CD4-positive, alpha-beta T cell treated with Interleukin-17A for 1 hour (primary cell): Measurements from ENCODE around the gene GFOD2.
A peak's percentile ranks its signal among the peaks of the same experiment; 100 is the strongest.
"Not testable (repeated sequence)": the region's sequence is repeated elsewhere in the genome, so short reads cannot be mapped to it uniquely, and the experiment has no call there.

Experiments used
- DNase-seq: peaks from one replicate; pipeline ENCODE4 v3.0.0-alpha.2; 2020

Gene GFOD2

GRCh38 chr16:67701420-67701819 is 17.7 kb downstream of the GFOD2 start:
- no peak for DNase-seq

DNA sequence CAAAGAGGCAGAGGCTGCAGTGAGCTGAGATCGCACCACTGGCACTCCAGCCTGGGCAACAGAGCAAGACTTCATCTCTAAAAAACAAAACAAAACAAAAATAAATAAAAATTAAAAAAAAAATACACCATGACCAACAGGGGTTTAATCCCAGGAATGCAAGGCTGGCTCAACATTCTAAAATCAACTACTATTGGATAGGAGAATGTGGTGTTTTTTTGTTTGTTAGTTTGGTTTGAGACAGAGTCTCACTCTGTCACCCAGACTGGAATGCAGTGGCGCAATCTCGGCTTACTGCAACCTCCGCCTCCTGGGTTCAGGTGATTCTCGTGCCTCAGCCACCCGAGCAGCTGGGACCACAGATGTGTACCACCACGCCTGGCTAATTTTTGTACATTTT is 19.9 kb downstream of the GFOD2 start:
- DNase-seq: no peak

DNA sequence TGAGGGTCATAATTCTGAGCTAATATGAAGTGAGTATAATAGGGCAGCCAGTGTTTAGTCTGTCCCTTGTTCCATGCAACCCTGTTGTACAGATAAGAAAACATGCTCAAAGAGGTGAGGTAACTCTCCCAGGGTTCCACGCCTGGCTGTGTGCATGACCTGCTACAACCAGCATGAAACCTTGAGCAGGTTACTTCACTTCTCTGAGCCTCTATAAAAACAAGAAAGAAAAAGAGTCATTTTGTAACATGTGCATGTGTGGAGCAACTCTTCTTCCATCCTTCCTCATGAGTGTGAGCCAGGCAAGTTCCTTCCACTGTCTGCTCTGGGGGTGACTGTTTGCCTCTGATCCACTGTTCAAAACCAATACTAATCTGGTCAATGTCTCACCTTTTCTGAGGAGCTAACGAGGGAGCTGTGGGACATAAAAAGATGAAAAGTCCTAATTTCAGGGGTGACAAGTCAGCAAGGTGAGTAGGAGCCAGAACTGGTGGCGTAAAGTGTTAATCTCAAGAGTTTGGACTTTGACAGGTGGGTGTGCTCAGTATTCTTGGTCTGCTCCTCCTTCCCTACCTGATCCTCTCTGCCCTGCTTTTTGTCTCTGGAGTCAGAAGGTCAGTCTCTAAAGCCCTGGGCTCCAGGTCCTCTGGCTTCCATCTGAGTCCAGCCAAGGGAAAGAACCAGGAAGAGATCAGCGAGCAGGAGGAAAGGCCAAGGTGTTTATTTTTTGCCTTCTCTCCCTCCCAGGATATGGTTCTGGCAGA is 21.5 kb downstream of the GFOD2 start:
- DNase-seq: no peak

GRCh38 chr16:67694611-67695010 is 24.5 kb downstream of the GFOD2 start:
- no peak for DNase-seq

- DNase-seq: not testable (repeated sequence)
Observed at GRCh38 chr16:67693517-67694285, 25.4 kb downstream of the GFOD2 start.

GRCh38 chr16:67685388-67686112 is 33.6 kb downstream of the GFOD2 start:
- DNase-seq: no peak

DNA sequence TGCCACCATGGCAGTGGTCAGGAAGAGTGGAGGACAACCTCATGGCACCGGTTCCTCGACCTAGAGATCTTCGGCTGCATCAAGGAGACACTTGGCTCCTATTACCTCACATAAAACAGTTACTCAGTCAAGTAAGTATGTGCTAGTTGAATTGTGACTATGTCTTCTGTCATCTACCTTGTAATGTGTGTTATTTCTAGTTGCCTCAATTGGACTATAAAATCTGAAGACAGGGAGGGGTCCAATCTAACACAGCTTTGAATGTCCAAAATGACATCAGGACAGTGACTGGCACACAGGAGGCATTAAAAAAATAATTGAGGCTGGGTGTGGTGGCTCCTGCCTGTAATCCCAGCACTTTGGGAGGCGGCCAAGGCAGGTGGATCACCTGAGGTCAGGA is 35.3 kb downstream of the GFOD2 start:
- no peak for DNase-seq

DNA sequence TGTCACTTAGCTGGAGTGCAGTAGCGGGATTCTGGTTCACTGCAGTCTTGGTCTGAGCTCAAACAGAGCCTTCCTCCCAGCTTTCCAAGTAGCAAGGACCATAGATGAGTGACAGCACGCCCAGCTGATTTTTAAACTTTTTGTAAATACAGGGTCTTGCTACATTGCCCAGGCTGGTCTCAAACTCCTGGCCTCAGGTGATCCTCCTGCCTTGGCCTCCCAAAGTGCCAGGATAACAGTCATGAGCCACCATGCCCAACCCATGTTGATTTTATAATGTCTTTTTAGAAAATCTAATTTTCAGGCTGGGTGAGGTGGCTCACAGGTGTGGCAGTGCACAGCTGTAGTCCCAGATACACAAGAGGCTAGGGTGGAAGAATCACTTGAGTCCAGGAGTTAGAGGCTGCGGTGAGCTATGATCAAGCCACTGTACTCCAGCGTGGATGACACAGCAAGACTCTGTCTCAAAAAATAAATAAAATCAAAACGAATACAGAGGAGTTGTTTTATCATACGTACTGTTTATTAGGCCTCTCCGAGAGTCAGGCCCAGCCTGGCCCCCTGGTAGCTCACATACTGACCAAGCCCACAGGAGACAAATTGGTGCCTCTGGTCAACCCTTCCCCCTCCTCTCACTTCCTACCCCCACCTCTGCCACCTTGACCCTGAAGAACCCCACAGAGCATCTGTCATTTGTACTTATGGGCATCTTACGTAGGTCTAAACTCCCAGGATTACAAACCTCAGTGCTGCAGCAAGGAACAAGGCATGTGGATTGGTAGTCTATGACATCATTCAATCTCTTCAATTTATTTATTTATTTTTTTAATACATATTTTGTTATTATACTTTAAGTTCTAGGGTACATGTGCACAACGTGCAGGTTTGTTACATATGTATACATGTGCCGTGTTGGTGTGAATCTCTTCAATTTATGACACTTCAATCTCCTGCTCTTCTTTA is 38.9 kb downstream of the GFOD2 start:
- DNase-seq: no peak

GRCh38 chr16:67678354-67679023 is 40.6 kb downstream of the GFOD2 start:
- no peak for DNase-seq

GRCh38 chr16:67677712-67678111 is 41.4 kb downstream of the GFOD2 start:
- no peak for DNase-seq

DNA sequence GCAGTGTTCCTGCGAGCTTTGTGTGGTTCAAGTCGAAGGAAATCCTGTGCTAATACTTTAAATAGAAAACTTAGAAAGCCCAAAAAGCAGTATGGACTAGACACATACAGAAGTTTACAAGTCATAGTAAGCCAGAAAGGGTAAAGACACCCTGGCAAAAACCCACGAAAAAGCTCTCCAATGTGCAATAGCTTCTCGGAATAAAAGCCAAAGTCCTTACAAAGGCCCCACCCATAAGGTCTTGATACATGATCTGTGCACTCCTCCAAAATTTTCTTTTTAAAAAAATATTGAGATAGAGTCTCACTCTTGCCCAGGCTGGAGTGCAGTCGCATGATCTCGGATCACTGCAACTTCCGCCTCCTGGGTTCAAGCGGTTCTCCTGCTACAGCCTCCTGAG is 42.2 kb downstream of the GFOD2 start:
- DNase-seq: no peak

DNA sequence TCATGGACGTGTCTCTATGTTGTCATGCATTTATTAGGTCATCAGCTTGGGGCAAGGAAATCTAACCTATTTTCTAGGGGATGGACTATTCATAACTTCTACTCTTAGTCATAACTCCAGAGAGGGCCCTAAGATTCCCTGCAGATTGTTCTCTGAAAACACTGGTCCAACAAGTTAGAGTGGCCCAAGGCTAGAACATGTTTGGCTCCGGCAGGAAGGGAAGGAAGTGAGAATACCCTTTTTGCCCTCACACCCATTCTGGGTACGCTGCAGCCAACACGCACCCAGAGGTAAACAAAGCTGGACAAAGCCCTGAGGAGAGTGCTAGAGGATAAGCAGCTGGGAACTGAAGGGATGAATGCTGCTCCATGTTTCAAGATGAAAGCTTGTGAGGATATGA is 42.6 kb downstream of the GFOD2 start:
- DNase-seq: no peak

- DNase-seq: no peak
Observed at GRCh38 chr16:67675999-67676398, 43.1 kb downstream of the GFOD2 start.

- no peak for DNase-seq
Observed at GRCh38 chr16:67675579-67675935, 43.6 kb downstream of the GFOD2 start.

DNA sequence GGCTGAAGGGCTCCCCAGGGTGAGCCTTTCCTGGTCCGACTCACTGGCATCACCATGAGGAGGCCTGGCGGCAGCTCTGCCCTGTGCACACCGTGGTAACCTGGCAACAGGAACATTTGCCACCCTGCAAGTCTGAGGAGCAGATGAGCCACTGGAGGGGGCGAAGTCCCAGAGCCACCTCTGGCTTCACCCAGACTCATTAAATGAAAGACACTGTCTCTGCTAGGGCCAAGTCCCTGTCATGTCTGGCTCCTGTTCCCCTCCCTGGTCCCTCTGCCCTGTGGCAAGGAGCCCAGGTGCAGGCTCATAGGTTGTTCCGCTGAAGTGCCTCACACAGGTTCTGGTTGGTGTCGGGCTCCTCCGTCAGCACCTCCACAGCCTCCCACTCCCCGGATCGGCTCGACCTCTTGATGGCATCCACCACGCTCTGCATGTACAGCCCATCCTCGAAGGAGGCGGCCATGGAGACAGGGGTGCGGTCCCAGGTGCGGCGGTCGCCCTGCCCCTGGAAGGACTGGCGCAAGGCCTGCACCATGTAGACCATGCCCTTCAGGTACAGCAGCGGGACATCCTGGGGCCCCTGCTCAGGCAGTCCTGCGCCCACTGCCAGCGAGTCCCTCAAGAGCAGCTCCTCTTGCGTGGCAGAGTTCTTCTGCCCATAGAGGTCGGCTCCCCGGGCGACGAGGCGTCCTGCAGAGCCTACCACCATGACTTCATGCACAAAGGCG is 44.1 kb downstream of the GFOD2 start:
- DNase-seq: no peak

- DNase-seq: no peak
Observed at GRCh38 chr16:67673712-67674580, 45.2 kb downstream of the GFOD2 start.

GRCh38 chr16:67672739-67673662 is 46.1 kb downstream of the GFOD2 start:
- DNase-seq: peak; percentile 65

GRCh38 chr16:67672306-67672705 is 46.8 kb downstream of the GFOD2 start:
- no peak for DNase-seq

DNA sequence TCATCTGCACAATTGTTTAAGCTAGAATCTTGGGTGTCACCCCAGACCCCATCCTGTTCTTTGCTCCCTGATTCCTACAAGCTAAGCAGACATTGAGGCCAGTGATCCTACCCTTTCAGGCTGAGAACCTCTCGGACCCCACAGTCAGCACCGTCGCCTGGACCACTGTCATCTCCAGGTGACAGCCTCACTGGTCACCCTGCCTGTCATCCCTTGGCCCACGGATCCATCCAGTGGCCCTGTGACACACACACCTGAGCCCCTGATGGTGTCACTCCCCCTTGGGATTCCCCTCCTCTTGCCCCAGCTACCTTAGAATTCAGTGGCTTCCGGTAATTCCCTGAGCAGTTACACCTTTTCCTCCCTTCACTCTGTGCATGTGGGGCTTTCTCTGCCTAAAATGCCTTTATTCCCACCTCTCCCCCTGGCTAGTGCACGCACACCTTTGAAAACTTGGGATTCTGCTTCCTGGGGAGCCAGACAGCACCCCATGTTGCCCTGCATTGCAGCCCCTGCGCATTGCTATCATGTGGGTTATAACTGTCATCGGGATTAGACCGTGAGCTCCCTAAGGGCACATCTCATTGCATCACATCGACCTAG is 49.5 kb downstream of the GFOD2 start:
- DNase-seq: no peak
